ENCODE data around the gene STX8. TPM values are rescaled to one million over a fixed set of nuclear protein-coding genes. Genes with fewer than 3 reads are reported as not detected.

Gene STX8
- polyA plus RNA-seq, 1 experiment = 103 TPM

- H3K27ac ChIP-seq (ENCODE audit: low read depth, low read length) = no peak overlapping the region
- peaks cover 3% of the 10 kb centered on the region; the same call in 1 of the 2 replicates for H3K9me3 ChIP-seq (ENCODE audit: control insufficient read depth, insufficient read depth, low read length)
- POLR2A ChIA-PET = no interaction called here
- CTCF ChIA-PET = interaction anchor here (1.2 kb wide), 1 partner anchor 186 kb away, joined by 3 read pairs; no protein-coding TSS in a partner anchor
- no peaks in the 10 kb centered on the region for H3K27me3 ChIP-seq (ENCODE audit: control insufficient read depth, insufficient read depth, low read length)
- DNase-seq (ENCODE audit: low read depth, low spot score) = no peak
- H3K4me3 ChIP-seq (ENCODE audit: low read depth, low read length) = no peak overlapping the region
- TF ChIP-seq CTCF (IDR thresholded peaks at IDR 0.05; ENCODE audit: low read depth, low read length) = no peak
Measured at GRCh38 chr17:9336817-9337216, 238.8 kb downstream of the STX8 start.

DNA sequence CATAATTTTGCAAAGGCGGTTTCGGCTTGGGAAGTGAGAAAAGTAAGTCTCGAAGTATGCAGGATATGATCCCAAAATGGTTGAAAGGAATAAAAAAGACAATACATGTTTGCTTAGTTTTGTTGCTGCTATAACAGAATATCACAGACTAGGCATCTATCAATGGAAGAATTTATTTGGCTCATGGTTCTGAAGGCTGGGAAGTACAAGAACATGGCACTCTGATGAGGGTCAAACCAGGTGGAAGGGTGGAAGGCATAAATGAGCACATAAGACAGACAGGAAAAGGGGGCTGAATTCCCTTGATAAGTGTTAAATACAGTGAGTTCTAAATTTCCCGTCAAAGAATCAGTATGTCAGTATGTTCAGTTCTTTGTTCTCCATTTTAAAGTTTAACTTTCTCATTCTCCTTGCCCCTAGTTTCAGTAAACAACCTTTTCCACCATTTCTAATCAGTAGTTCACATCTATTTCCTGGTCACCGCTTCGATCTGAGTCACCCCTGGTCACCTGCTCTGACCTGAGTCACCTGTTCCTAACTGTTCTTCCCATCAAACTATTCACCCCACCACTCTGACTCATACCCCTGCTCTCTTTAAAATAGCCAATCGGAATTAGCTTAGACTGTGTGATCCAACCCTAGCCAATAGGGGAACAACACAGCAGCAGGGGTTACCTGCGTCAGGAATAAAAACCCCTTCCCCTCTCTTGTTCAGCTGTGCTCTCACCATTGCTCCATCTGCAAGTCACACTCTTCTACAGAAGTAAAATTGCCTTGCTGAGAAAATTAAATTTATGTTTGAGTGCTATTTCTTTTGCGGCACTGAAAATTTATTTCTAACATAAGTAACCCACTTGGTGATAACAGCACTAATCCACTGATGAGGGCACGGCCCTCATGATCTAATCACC, 240.8 kb downstream of the STX8 start:
- no peak for DNase-seq (ENCODE audit: low read depth, low spot score)
- no peaks in the 10 kb centered on the region for H3K27me3 ChIP-seq (ENCODE audit: control insufficient read depth, insufficient read depth, low read length)
- peaks cover 3% of the 10 kb centered on the region for H3K9me3 ChIP-seq (ENCODE audit: control insufficient read depth, insufficient read depth, low read length)
- ChIA-PET POLR2A (no interaction called here), CTCF (no interaction called here)
- no peak for TF ChIP-seq CTCF (IDR thresholded peaks at IDR 0.05; ENCODE audit: low read depth, low read length)
- no peak overlapping the region for H3K27ac ChIP-seq (ENCODE audit: low read depth, low read length)
- H3K4me3 ChIP-seq (ENCODE audit: low read depth, low read length) = no peak overlapping the region

- POLR2A ChIA-PET = no interaction called here
- DNase-seq (ENCODE audit: low read depth, low spot score) = no peak
Measured at GRCh38 chr17:9332132-9332494, 243.5 kb downstream of the STX8 start.

GRCh38 chr17:9331279-9332131, 244.1 kb downstream of the STX8 start:
- TF ChIP-seq CTCF (IDR thresholded peaks at IDR 0.05; ENCODE audit: low read depth, low read length) = no peak
- H3K9me3 ChIP-seq (ENCODE audit: control insufficient read depth, insufficient read depth, low read length) = peaks cover 3% of the 10 kb centered on the region
- ChIA-PET POLR2A (no interaction called here), CTCF (interaction anchor here (0.5 kb wide), 1 partner anchor 397 kb away, joined by 4 read pairs; no protein-coding TSS in a partner anchor)
- H3K27me3 ChIP-seq (ENCODE audit: control insufficient read depth, insufficient read depth, low read length) = no peaks in the 10 kb centered on the region
- no peak overlapping the region for H3K27ac ChIP-seq (ENCODE audit: low read depth, low read length)
- DNase-seq (ENCODE audit: low read depth, low spot score) = no peak
- H3K4me3 ChIP-seq (ENCODE audit: low read depth, low read length) = no peak overlapping the region

More at GRCh38 chr17:9332132-9332494, 243.5 kb downstream of the STX8 start:
- no peak for TF ChIP-seq CTCF (IDR thresholded peaks at IDR 0.05; ENCODE audit: low read depth, low read length)
- H3K4me3 ChIP-seq (ENCODE audit: low read depth, low read length) = no peak overlapping the region
- CTCF ChIA-PET = no interaction called here
- peaks cover 3% of the 10 kb centered on the region for H3K9me3 ChIP-seq (ENCODE audit: control insufficient read depth, insufficient read depth, low read length)
- H3K27me3 ChIP-seq (ENCODE audit: control insufficient read depth, insufficient read depth, low read length) = no peaks in the 10 kb centered on the region
- H3K27ac ChIP-seq (ENCODE audit: low read depth, low read length) = no peak overlapping the region
